HepG2 (cell line): ENCODE results near the gene STX10. TPM values are rescaled to one million over a fixed set of nuclear protein-coding genes. Genes with fewer than 3 reads are reported as not detected.
A peak's percentile ranks its signal among the peaks of the same experiment; 100 is the strongest.

Experiments
- CREM ChIP-seq, 2 experiments: sonication (generic) in 1 of 2; formaldehyde crosslinking in 1 of 2; IDR thresholded peaks; 2 replicates each; pipeline versions ENCODE4 v1.4.0 to v1.6.1; 2016 to 2020; ENCODE audit warnings: antibody characterized with exemption in 1 of 2, mild to moderate bottlenecking in 1 of 2, missing genetic modification reagents in 1 of 2
- ISX ChIP-seq: sonication (generic); formaldehyde crosslinking; conservative IDR thresholded peaks from 2 replicates; pipeline ENCODE4 v1.5.0; 2020; ENCODE audit warnings: missing genetic modification reagents
- KLF15 ChIP-seq: sonication (generic); formaldehyde crosslinking; IDR thresholded peaks from 2 replicates; pipeline ENCODE4 v1.8.1; 2023; ENCODE audit warnings: borderline replicate concordance, mild to moderate bottlenecking, inconsistent platforms, missing genetic modification reagents, mixed read lengths
- MZF1 ChIP-seq: sonication (generic); formaldehyde crosslinking; IDR thresholded peaks from 2 replicates; pipeline ENCODE4 v1.8.1; 2023; ENCODE audit warnings: mild to moderate bottlenecking, missing genetic modification reagents, borderline replicate concordance
- NFATC3 ChIP-seq: sonication (generic); formaldehyde crosslinking; IDR thresholded peaks from 2 replicates; pipeline ENCODE4 v1.5.1; 2020; ENCODE audit warnings: mild to moderate bottlenecking, missing genetic modification reagents
- NFE2 ChIP-seq: sonication (generic); formaldehyde crosslinking; IDR thresholded peaks from 2 replicates; pipeline ENCODE4 v1.4.0; 2020; ENCODE audit warnings: missing genetic modification reagents
- STAG1 ChIP-seq: sonication (generic); formaldehyde crosslinking; IDR thresholded peaks from 2 replicates; pipeline ENCODE4 v1.4.0; 2020; ENCODE audit warnings: missing genetic modification reagents
- SYNCRIP ChIP-seq: fragments of 200-400 bp; formaldehyde crosslinking; IDR thresholded peaks from 2 replicates; pipeline ENCODE4 v1.6.1; 2018; ENCODE audit warnings: mild to moderate bottlenecking, low read depth, low read length; ENCODE audit not compliant: insufficient read depth
- TBL1XR1 ChIP-seq: fragments of 150-350 bp; IDR thresholded peaks from 2 replicates; pipeline ENCODE4 v1.6.1; 2014; ENCODE audit warnings: borderline replicate concordance, low read length; ENCODE audit not compliant: partially characterized antibody
- ZIK1 ChIP-seq: sonication (generic); formaldehyde crosslinking; IDR thresholded peaks from 2 replicates; pipeline ENCODE4 v1.5.0; 2020; ENCODE audit warnings: mild to moderate bottlenecking, low read depth, missing genetic modification reagents, borderline replicate concordance
- ZNF446 ChIP-seq: sonication (generic); formaldehyde crosslinking; IDR thresholded peaks from 2 replicates; pipeline ENCODE4 v1.5.0; 2020; ENCODE audit warnings: mild to moderate bottlenecking, missing genetic modification reagents
- ZNF850 ChIP-seq: sonication (generic); formaldehyde crosslinking; conservative IDR thresholded peaks from 2 replicates; pipeline ENCODE4 v1.9.0; 2021; ENCODE audit warnings: mild to moderate bottlenecking, missing genetic modification reagents
- polyA plus RNA-seq, 8 experiments: library from polyadenylated mRNA; depleted of rRNA in 3 of 8; stranded (reverse) in 7 of 8; unstranded in 1 of 8; fragments of >200 nt; fragmentation: Illumina TruSeq in 4 of 8; extraction: Trizol in 4 of 8; gene quantifications; 2 replicates each; pipeline versions ENCODE4 v1.2.1 to v1.2.3, GENCODE V29; 2011 to 2016; ENCODE audit warnings: low read depth in 4 of 8, missing spikeins in 1 of 8, mixed read lengths in 1 of 8; ENCODE audit not compliant: insufficient read depth in 1 of 8
- total RNA-seq, 5 experiments: library from RNA; depleted of rRNA; stranded (reverse); fragments of >200 nt; fragmentation: Illumina TruSeq; extraction: Trizol; gene quantifications; 2 replicates each; pipeline ENCODE4 v1.2.3, GENCODE V29; 2016; ENCODE audit warnings: low read depth in 1 of 5
- TF ChIP-seq, protein P1 (sequence below): sonication (generic); formaldehyde crosslinking; IDR thresholded peaks from 2 replicates; pipeline ENCODE4 v1.8.0; 2022; ENCODE audit warnings: mild to moderate bottlenecking, missing genetic modification reagents
- TF ChIP-seq, protein P2 (sequence below): sonication (generic); formaldehyde crosslinking; IDR thresholded peaks from 2 replicates; pipeline ENCODE4 v1.8.0; 2022; ENCODE audit warnings: missing genetic modification reagents, mild to moderate bottlenecking, inconsistent platforms, borderline replicate concordance
- TF ChIP-seq, protein P3 (sequence below): sonication (generic); formaldehyde crosslinking; IDR thresholded peaks from 2 replicates; pipeline ENCODE4 v1.4.0; 2020; ENCODE audit warnings: low read depth, missing genetic modification reagents
- TF ChIP-seq, protein P4 (sequence below): sonication (generic); formaldehyde crosslinking; IDR thresholded peaks from 2 replicates; pipeline ENCODE4 v1.5.0; 2020; ENCODE audit warnings: missing genetic modification reagents
- TF ChIP-seq, protein P5 (sequence below): IDR thresholded peaks from 2 replicates; pipeline ENCODE4 v1.6.1; 2016; ENCODE audit warnings: missing genetic modification reagents, missing compliant biosample characterization
- TF ChIP-seq, protein P6 (sequence below): sonication (generic); formaldehyde crosslinking; IDR thresholded peaks from 2 replicates; pipeline ENCODE4 v1.4.0; 2020; ENCODE audit warnings: mild to moderate bottlenecking, missing genetic modification reagents
- TF ChIP-seq, protein P7 (sequence below): sonication (generic); formaldehyde crosslinking; IDR thresholded peaks from 2 replicates; pipeline ENCODE4 v1.8.1; 2023; ENCODE audit warnings: mild to moderate bottlenecking, moderate library complexity, missing genetic modification reagents

Gene STX10
- total and polyA plus RNA-seq, 2 of the 13 experiments (the other 11 are each of a cell fraction or from before 2014, with no cell fraction given) = 47.9 to 66.4 TPM

DNA sequence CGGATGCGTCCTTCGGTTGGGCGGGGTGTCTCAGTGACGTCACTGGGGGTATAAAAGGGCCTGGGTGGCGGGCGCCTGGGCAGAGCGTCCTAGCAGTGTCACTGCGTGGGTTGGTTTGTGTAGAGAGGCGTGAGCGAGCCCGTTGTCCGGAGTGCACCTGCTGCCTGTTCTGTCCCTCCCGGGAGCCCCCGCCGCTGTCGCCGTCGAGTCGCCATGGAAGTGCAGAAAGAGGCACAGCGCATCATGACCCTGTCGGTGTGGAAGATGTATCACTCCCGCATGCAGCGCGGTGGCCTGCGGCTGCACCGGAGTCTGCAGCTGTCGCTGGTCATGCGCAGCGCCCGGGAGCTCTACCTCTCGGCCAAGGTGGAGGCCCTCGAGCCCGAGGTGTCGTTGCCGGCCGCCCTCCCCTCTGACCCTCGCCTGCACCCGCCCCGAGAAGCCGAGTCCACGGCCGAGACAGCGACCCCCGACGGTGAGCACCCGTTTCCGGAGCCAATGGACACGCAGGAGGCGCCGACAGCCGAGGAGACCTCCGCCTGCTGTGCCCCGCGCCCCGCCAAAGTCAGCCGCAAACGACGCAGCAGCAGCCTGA is 2.9 kb upstream of the STX10 start (continued):
- TF ChIP-seq, protein P1, sequence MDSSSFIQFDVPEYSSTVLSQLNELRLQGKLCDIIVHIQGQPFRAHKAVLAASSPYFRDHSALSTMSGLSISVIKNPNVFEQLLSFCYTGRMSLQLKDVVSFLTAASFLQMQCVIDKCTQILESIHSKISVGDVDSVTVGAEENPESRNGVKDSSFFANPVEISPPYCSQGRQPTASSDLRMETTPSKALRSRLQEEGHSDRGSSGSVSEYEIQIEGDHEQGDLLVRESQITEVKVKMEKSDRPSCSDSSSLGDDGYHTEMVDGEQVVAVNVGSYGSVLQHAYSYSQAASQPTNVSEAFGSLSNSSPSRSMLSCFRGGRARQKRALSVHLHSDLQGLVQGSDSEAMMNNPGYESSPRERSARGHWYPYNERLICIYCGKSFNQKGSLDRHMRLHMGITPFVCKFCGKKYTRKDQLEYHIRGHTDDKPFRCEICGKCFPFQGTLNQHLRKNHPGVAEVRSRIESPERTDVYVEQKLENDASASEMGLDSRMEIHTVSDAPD (CRISPR knock-in tag) = no peak; the same call in 1 of the 2 replicates
- TF ChIP-seq, protein P2, sequence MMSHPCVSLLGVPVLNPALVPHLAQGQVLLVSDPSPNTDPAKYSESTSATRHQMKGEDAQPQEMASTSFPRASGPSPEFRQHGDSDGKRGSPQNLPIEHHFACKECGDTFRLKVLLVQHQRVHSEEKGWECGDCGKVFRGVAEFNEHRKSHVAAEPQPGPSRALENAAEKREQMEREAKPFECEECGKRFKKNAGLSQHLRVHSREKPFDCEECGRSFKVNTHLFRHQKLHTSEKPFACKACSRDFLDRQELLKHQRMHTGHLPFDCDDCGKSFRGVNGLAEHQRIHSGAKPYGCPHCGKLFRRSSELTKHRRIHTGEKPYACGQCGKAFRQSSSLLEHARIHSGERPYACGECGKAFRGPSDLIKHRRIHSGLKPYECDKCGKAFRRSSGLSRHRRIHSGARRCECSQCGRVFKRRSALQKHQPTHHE (CRISPR knock-in tag) = 0 out of 2 replicates have a peak, but pooled peaks have one; percentile 28
- no peak for TF ChIP-seq ZNF850
- 0 out of 2 replicates have a peak, but pooled peaks have one; percentile 60 for TF ChIP-seq ISX (CRISPR knock-in tag)
- TF ChIP-seq CREM (IDR thresholded peaks at IDR 0.05) = peak; percentile 93
- no peak for TF ChIP-seq CREM (CRISPR knock-in tag; IDR thresholded peaks at IDR 0.05)
- TF ChIP-seq, protein P3, sequence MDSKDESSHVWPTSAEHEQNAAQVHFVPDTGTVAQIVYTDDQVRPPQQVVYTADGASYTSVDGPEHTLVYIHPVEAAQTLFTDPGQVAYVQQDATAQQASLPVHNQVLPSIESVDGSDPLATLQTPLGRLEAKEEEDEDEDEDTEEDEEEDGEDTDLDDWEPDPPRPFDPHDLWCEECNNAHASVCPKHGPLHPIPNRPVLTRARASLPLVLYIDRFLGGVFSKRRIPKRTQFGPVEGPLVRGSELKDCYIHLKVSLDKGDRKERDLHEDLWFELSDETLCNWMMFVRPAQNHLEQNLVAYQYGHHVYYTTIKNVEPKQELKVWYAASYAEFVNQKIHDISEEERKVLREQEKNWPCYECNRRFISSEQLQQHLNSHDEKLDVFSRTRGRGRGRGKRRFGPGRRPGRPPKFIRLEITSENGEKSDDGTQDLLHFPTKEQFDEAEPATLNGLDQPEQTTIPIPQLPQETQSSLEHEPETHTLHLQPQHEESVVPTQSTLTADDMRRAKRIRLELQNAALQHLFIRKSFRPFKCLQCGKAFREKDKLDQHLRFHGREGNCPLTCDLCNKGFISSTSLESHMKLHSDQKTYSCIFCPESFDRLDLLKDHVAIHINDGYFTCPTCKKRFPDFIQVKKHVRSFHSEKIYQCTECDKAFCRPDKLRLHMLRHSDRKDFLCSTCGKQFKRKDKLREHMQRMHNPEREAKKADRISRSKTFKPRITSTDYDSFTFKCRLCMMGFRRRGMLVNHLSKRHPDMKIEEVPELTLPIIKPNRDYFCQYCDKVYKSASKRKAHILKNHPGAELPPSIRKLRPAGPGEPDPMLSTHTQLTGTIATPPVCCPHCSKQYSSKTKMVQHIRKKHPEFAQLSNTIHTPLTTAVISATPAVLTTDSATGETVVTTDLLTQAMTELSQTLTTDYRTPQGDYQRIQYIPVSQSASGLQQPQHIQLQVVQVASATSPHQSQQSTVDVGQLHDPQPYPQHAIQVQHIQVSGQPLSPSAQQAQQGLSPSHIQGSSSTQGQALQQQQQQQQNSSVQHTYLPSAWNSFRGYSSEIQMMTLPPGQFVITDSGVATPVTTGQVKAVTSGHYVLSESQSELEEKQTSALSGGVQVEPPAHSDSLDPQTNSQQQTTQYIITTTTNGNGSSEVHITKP (CRISPR knock-in tag) = no peak
- TF ChIP-seq, protein P4, sequence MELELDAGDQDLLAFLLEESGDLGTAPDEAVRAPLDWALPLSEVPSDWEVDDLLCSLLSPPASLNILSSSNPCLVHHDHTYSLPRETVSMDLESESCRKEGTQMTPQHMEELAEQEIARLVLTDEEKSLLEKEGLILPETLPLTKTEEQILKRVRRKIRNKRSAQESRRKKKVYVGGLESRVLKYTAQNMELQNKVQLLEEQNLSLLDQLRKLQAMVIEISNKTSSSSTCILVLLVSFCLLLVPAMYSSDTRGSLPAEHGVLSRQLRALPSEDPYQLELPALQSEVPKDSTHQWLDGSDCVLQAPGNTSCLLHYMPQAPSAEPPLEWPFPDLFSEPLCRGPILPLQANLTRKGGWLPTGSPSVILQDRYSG = 0 out of 2 replicates have a peak, but pooled peaks have one; percentile 48
- TF ChIP-seq, protein P5, sequence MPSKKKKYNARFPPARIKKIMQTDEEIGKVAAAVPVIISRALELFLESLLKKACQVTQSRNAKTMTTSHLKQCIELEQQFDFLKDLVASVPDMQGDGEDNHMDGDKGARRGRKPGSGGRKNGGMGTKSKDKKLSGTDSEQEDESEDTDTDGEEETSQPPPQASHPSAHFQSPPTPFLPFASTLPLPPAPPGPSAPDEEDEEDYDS (CRISPR knock-in tag) = peak; percentile 95
- TF ChIP-seq STAG1 = peak; percentile 13; the same call in 1 of the 2 replicates
- no peak for TF ChIP-seq MZF1 (CRISPR knock-in tag)
- TF ChIP-seq SYNCRIP = no peak
- no peak for TF ChIP-seq NFATC3 (CRISPR knock-in tag)
- TF ChIP-seq TBL1XR1 = peak; percentile 42
- no peak; the same call in 1 of the 2 replicates for TF ChIP-seq ZNF446 (CRISPR knock-in tag)
- no peak for TF ChIP-seq NFE2 (CRISPR knock-in tag)
- no peak for TF ChIP-seq ZIK1 (CRISPR knock-in tag)
- TF ChIP-seq, protein P6, sequence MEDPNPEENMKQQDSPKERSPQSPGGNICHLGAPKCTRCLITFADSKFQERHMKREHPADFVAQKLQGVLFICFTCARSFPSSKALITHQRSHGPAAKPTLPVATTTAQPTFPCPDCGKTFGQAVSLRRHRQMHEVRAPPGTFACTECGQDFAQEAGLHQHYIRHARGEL (CRISPR knock-in tag) = no peak
- TF ChIP-seq, protein P7, sequence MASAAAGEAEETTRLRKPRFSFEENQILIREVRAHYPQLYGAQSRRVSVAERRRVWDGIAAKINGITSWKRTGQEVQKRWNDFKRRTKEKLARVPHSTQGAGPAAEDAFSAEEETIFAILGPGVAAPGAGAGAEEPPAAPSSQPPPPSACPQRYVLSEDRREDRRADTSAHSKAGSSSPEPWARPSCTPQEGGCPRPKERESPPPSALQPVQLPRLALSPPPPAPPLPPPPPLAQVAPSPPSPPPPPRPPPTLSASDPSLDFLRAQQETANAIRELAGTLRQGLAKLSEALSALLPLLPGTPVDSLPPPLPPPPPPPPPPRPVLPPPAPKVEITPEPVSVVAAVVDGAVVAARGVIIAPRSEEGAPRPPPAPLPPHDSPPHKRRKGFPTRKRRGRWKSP (CRISPR knock-in tag) = 0 out of 2 replicates have a peak, but pooled peaks have one; percentile 67
- no peak; the same call in 1 of the 2 replicates for TF ChIP-seq KLF15 (CRISPR knock-in tag)
